ENCODE measurements around the gene NRTN. TPM values are rescaled to one million over a fixed set of nuclear protein-coding genes. Genes with fewer than 3 reads are reported as not detected.
"Not testable (repeated sequence)": the region's sequence is repeated elsewhere in the genome, so short reads cannot be mapped to it uniquely, and the experiment has no call there.

Gene NRTN
- 2.7 and 4.8 TPM in 2 replicates for total RNA-seq (2014; rRNA removed; shearing (Covaris generic))
- polyA plus RNA-seq (2015; cell fraction: cytosol; rRNA removed), result 5.8 and 6.0 TPM in 2 replicates
- 2.8 and 3.1 TPM in 2 replicates for polyA plus RNA-seq (2015; cell fraction: nucleus; rRNA removed)

- DNase-seq (ENCODE audit: low read depth, low spot score), result peak; percentile 29
- in situ Hi-C loops (cut with HindIII; ENCODE audit: low pct_unique_long_range_greater_than_20kb, low sequenced_read_pairs), result no loop called here
Measured at GRCh38 chr19:5804516-5805461, at the start of gene NRTN. TSS of gene NRTN (plus strand) at chr19:5805067. CDS start at chr19:5824166, 19,099 bp downstream.

GRCh38 chr19:5762608-5763217, 42.2 kb upstream of the NRTN start:
- in situ Hi-C loops (cut with HindIII; ENCODE audit: low pct_unique_long_range_greater_than_20kb, low sequenced_read_pairs), result no loop called here

GRCh38 chr19:5765220-5765619, 39.6 kb upstream of the NRTN start:
- in situ Hi-C loops (cut with HindIII; ENCODE audit: low pct_unique_long_range_greater_than_20kb, low sequenced_read_pairs), result no loop called here
- DNase-seq (ENCODE audit: low read depth, low spot score), result no peak

More at GRCh38 chr19:5762608-5763217, 42.2 kb upstream of the NRTN start:
- no peak for DNase-seq (ENCODE audit: low read depth, low spot score)

- in situ Hi-C loops (cut with HindIII; ENCODE audit: low pct_unique_long_range_greater_than_20kb, low sequenced_read_pairs), result no loop called here
- no peak for DNase-seq (ENCODE audit: low read depth, low spot score)
Measured at GRCh38 chr19:5767949-5768348, 36.9 kb upstream of the NRTN start.

- no peak for DNase-seq (ENCODE audit: low read depth, low spot score)
- in situ Hi-C loops (cut with HindIII; ENCODE audit: low pct_unique_long_range_greater_than_20kb, low sequenced_read_pairs), result no loop called here
Measured at GRCh38 chr19:5772416-5772815, 32.5 kb upstream of the NRTN start.

GRCh38 chr19:5773276-5773675, 31.6 kb upstream of the NRTN start:
- in situ Hi-C loops (cut with HindIII; ENCODE audit: low pct_unique_long_range_greater_than_20kb, low sequenced_read_pairs), result no loop called here
- no peak for DNase-seq (ENCODE audit: low read depth, low spot score)

GRCh38 chr19:5774921-5775320, 29.9 kb upstream of the NRTN start:
- in situ Hi-C loops (cut with HindIII; ENCODE audit: low pct_unique_long_range_greater_than_20kb, low sequenced_read_pairs), result no loop called here
- no peak for DNase-seq (ENCODE audit: low read depth, low spot score)

- in situ Hi-C loops (cut with HindIII; ENCODE audit: low pct_unique_long_range_greater_than_20kb, low sequenced_read_pairs), result no loop called here
- peak; percentile 22 for DNase-seq (ENCODE audit: low read depth, low spot score)
Measured at GRCh38 chr19:5775668-5776309, 29.1 kb upstream of the NRTN start.

- no peak for DNase-seq (ENCODE audit: low read depth, low spot score)
- in situ Hi-C loops (cut with HindIII; ENCODE audit: low pct_unique_long_range_greater_than_20kb, low sequenced_read_pairs), result no loop called here
Measured at GRCh38 chr19:5778402-5778801, 26.5 kb upstream of the NRTN start.

- DNase-seq (ENCODE audit: low read depth, low spot score); in situ Hi-C loops (cut with HindIII; ENCODE audit: low pct_unique_long_range_greater_than_20kb, low sequenced_read_pairs): not testable (repeated sequence)
Measured at GRCh38 chr19:5780916-5781315, 24.0 kb upstream of the NRTN start.

- no peak for DNase-seq (ENCODE audit: low read depth, low spot score)
- in situ Hi-C loops (cut with HindIII; ENCODE audit: low pct_unique_long_range_greater_than_20kb, low sequenced_read_pairs), result no loop called here
Measured at GRCh38 chr19:5782322-5782721, 22.5 kb upstream of the NRTN start.

- no peak for DNase-seq (ENCODE audit: low read depth, low spot score)
- in situ Hi-C loops (cut with HindIII; ENCODE audit: low pct_unique_long_range_greater_than_20kb, low sequenced_read_pairs), result no loop called here
Measured at GRCh38 chr19:5782945-5783919, 21.6 kb upstream of the NRTN start.

- in situ Hi-C loops (cut with HindIII; ENCODE audit: low pct_unique_long_range_greater_than_20kb, low sequenced_read_pairs), result no loop called here
- no peak for DNase-seq (ENCODE audit: low read depth, low spot score)
Measured at GRCh38 chr19:5784581-5785147, 20.2 kb upstream of the NRTN start, which contains the start of gene PRR22. TSS of gene PRR22 (minus strand) at chr19:5784746. CDS start at chr19:5784660, 86 bp downstream.

GRCh38 chr19:5785423-5785822, 19.4 kb upstream of the NRTN start:
- DNase-seq (ENCODE audit: low read depth, low spot score), result no peak
- in situ Hi-C loops (cut with HindIII; ENCODE audit: low pct_unique_long_range_greater_than_20kb, low sequenced_read_pairs), result no loop called here

GRCh38 chr19:5786593-5787408, 18.1 kb upstream of the NRTN start:
- in situ Hi-C loops (cut with HindIII; ENCODE audit: low pct_unique_long_range_greater_than_20kb, low sequenced_read_pairs), result no loop called here
- DNase-seq (ENCODE audit: low read depth, low spot score), result no peak
